Glomerular visceral epithelial cell (primary cell): ENCODE data around the gene SLC50A1.

ENCODE experiments used
- DNase-seq: peaks from one replicate; pipeline ENCODE4 v3.0.0-alpha.2; 2016; ENCODE audit errors: extremely low spot score

The SLC50A1 gene

DNA sequence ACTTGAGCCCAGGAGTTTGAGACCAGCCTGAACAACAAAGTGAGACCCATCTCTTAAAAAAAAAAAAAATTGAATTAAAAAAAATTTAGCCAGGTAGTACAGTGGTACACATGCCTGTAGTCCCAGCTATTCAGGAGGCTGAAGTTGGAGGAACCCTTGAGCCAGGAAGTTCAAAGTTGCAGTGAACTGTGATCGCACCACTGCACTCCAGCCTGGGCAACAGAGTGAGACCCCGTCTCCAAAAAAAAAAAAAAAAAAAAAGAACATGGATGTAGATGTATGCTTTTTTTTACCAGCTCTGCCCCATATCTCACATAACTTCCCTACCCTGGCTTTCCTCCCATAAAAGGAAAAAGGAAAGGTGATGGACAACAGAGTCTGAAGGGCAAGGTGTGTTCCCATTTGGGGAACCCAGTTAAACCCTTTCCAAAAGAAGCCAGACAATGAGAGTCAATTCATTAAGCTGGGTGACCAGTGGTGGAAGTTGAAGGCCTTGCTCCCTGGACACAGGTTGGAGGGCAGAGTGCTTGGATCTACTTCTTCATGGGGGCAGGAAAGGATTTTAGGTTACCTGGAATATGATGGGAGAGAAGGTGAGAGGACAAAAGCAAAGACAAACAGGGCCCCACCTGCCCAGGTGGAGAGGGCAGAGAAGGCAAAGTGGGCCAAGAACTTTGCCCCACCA, 34.6 kb downstream of the SLC50A1 start:
- no peak for DNase-seq

DNA sequence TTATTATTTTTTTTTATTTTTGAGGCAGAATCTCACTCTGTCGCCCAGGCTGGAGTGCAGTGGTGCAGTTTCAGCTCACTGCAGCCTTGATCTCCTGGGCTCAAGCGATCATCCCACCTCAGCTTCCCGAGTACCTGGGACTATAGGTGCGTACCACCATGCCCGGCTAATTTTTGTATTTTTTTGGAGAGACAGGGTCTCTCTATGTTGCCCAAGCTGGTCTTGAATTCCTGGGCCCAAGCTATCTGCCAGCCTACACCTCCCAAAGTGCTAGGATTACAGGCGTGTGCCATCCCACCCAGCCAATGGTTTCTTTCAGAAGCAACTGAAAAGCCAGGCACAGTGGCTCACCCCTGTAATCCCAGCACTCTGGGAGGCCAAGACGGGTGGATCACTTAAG, 35.2 kb downstream of the SLC50A1 start:
- no peak for DNase-seq

DNA sequence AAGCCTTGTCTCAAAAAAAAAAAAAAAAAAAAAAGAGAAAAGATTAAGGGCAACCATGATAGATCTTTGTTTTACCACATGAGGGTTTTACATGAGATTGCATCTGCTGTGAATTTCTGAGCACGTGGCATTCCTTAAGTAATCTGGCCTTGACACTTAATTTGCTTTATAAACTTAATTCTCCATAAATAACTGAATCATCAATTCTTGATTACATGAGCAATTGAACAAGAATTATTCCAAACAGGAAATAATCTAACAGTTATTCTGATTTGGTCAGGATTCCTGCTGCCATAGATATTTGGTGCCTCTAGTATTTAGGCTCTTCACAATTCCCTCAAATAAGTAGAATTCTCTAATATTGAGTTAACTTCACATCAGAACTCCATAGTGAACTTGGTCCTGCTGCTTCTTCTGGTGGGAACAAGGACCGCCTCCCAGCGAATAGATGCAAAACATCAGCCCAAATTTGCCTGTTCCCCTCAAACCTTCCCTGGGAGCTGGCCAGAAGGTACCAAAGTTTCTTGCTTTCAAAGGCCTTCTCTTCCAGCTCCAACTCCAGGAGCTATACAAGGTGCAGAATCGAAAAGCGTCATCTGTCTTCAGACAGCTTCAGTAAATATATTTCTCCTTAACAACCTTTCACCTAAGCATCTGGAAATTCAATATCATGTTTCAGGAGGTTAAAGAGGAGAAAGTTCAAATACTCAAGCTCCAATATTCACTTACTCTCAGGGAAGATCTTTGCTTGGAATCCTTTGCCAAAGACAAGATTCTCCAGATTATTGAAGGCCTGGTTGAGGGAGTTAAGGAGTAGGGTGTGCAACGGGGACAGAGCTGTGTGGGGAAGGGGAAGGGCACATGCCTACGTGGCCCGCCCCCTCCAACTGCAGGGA, 36.4 kb downstream of the SLC50A1 start:
- DNase-seq: no peak

DNA sequence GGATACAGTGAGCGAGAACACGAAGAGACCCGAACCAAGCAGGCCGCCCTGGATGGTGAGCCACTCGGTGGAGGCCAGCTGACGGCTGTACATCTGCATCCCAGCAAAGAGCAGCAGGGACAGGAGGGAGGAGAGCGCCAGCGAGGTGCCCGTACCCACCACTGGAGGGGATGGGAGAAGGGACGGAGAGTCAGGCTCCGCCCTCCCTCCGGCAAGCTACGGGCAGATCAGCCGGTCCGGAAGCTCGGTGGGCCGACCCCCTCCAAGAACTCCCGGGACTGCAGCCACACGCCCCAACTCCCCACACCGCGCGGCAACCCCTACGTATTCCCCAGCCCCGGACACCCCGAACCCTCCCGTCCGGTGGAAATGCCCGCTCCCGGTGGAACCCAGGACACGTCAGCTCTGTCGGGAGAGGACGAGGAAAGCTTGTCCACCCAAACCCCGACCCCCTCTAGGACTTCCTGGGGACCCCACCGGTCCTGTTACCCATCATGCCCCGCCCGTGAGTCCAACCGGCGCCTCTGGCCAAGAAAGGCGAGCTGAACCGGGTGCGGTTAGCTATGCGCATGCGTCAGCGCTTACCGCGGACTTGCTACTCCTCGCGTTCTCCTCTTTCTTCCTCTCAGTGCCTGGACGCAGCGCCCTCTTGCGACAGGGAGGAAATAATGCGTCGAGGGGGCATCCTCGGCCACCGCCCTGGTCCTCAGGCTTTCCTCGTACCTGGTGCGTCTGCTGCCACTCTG, 37.3 kb downstream of the SLC50A1 start, which contains the start of gene KRTCAP2:
Gene KRTCAP2 (minus strand): TSS at position 573 of the 746 bp plus-strand sequence. CDS start 80 bp downstream, at position 493.
- DNase-seq: peak; percentile 97

DNA sequence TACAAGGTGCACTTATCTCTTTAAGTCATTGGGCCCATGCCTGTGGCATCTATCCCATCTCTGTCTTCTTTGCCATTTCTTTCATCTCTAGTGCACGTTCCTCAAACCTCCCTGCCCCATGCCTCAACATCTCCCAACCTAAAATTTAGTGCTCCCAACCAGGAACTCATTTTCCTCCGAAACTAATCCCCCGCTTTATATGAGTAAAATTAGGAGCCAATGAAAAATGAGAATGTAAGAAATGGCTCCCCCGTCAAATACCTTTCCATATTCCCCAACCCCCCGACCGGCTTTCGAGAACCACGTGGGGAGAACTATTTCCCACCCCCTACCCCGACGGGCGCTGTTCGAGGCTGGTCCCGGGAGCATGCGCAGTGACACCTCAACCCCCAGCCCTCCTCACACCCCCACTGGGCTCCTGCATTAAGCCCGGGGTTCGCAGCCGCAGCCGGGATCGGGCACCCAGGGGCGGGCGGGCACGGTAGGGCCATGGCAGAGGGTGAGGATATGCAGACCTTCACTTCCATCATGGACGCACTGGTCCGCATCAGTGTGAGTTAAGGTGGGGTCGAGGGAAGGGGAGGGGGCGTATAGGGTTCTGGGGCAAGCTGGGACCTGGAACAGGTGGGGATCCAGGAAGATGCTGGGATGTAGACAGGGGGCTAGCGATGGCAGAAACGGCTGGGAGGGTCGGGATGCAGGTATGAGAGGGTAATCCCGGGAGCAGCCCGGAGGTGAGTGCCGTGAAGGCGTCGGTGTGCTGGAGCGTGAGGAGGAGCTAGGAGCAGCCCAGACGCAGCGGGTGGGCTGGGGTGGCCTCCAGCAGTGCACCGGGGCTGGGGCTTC, 38.0 kb downstream of the SLC50A1 start, which contains the start of gene TRIM46:
Gene TRIM46 (plus strand): TSS at position 372 of the 846 bp plus-strand sequence. CDS start 118 bp downstream, at position 490.
- peak; percentile 55 for DNase-seq

DNA sequence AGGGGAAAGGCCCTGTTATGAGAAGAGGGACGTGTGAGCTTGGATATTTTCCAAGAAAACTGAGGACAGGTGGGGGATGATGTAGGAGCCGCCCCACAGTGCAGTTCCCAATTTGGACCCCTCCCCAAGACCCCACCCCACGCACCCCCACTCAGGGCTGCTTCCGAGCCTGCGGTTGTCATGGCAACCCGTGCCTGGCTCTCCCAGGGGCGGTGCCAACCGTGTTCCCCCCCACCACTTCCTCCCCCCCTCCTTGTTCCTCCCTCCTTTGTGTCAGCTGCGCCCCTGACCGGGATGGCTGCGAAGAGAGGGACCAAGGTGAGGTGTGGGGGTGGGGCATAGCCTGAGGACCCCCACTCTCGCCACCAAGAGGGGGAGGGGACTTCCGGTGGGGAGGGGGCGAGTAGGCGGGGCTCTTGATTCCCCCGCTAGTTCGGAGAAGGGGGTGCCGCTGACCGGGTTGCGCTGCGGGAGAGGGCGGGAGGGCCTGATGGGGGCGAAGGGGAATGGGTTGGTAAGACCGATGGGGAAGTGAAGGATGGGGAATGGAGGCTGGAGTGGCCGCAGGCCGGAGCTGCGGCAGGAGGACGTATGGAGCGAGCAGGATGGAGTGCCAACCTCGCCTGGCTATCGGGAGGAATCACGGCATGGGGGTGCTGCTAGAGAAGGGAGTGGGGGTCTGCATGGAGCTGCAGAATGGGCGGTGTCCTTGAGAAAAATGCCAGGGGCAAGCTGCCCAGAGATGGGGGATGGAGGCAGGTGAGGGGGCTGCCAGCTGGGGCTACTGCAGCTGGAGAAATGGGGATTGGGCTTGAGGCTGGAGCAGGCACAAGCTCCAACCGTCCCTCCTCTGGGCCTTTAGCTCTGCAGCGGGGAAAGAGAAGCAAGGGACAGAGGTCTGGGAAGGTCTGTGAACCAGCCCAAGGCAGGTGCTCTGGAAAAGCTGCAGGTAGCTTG, 39.0 kb downstream of the SLC50A1 start:
- DNase-seq: peak; percentile 35

DNA sequence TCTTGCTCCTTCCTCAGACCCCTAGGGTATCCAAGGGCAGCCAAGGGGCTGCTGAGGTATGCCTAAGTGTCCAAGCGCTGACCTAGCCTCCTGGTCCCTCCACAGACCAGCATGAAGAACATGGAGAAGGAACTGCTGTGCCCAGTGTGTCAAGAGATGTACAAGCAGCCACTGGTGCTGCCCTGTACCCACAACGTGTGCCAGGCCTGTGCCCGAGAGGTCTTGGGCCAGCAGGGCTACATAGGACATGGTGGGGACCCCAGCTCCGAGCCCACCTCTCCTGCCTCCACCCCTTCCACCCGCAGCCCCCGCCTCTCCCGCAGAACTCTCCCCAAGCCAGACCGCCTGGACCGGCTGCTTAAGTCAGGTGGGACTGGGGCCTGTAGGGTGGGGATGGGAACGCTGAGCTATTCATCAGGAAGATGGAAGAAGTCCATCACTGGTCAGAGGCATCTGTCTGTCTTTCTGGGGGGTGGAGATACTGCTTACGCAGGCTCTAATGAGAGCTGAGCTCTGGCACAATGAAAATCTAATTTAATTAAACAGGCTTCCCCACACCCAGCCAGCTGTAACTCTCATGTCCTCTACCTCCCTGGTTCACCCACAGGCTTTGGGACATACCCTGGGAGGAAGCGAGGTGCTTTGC, 39.8 kb downstream of the SLC50A1 start:
- no peak for DNase-seq

DNA sequence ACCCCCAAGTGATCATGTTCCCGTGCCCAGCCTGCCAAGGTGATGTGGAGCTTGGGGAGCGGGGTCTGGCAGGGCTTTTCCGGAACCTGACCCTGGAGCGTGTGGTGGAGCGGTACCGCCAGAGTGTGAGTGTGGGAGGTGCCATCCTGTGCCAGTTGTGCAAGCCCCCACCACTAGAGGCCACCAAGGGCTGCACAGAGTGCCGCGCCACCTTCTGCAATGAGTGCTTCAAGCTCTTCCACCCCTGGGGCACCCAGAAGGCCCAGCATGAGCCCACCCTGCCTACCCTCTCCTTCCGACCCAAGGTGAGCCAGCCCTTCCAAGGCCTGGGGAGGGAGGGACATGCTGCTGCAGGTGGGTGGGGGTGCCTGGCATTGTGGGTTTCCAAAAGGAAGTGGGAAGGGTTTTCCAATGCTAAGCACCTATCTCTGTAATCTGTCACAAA, 40.3 kb downstream of the SLC50A1 start:
- no peak for DNase-seq

DNA sequence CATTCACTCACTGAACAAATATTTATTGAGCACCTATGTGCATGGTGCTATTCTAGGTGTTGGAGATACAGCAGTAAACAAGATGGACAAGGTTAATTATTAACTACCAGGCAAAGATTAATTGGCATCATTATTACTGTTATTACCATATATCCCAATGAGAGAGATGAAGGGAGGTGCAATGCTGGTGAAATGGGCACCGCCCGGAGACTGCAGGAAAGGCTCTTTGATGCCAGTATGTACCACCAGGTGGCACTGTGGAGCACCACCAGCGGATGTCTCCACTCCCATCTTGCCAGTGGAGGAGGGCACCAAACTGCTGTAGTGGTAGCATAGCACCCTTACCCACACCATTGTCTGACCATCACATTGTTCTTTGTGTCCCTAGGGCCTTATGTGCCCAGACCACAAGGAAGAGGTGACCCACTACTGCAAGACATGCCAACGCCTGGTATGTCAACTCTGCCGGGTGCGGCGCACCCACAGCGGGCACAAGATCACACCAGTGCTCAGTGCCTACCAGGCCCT, 41.0 kb downstream of the SLC50A1 start:
- peak; percentile 79 for DNase-seq

DNA sequence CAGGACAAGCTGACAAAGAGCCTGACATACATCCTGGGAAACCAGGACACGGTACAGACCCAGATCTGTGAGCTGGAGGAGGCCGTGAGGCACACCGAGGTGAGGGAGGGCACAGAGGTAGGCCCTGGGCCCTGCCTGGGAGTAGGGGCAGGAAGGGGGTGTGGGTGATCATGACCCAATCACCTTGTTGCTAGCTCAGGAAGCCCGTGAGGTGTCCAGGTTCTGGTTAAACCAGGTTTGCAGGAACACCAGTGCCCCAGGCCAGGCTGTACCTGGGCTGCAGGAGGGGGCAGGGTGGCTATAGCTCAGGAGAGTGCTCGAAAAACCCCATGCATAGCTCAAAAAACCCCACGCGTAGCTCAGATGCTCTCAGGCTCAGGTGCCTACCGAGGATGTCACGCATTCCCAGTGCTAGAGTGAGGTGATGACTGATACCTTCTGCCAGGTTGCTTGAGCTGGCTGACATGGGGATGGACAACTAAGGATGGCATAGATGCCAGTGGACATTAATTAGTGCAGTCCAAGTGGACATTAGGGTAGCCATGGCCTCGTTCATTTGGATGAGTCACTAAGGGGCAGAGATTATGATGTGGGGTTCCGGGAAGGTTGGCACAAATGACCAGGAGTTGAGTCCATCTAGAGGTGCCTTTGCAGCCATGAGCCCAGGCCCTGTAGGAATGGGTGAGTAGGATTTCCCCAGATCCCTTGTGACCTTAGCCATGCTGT, 41.7 kb downstream of the SLC50A1 start:
- DNase-seq: no peak

DNA sequence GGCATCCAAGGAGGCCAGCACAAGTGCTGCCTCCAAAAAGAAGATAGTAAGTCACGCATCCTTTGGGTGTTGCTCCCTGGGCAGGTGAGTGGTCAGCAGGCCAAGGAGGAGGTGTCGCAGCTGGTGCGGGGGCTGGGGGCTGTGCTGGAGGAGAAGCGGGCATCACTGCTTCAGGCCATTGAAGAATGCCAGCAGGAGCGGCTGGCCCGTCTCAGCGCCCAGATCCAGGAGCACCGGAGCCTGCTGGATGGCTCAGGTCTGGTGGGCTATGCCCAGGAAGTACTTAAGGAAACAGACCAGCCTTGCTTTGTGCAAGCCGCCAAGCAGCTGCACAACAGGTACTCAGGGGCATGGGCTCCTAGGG, 42.2 kb downstream of the SLC50A1 start:
- no peak for DNase-seq

DNA sequence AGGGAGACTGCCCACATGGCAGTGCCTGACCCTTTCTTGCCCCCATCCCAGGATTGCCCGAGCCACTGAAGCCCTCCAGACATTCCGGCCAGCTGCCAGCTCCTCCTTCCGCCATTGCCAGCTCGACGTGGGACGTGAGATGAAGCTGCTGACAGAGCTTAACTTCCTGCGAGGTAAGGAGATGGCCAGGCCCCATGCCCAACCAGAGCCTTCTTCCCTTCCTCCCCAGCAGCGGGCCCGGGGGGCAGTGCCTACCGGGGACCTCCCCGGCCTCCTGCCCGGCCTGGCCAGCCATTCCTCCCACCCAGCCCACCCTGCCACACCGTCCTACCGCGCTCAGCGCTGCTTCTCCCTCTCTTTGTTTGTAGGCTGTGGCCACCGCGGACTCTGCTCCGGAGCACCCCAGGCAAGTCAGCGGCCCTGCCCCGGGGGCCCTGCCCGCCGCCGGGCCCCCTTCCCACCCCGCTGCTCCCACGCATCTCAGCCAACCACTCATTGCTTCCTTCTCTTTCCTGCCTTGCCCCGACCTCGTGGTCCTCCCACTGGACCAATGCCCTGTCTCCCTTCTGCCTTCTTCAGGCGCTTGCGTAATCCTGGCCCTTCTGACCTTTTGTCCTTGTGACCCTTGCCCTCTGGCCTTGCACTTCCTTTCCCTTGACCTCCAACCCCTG, 42.9 kb downstream of the SLC50A1 start:
- no peak for DNase-seq

DNA sequence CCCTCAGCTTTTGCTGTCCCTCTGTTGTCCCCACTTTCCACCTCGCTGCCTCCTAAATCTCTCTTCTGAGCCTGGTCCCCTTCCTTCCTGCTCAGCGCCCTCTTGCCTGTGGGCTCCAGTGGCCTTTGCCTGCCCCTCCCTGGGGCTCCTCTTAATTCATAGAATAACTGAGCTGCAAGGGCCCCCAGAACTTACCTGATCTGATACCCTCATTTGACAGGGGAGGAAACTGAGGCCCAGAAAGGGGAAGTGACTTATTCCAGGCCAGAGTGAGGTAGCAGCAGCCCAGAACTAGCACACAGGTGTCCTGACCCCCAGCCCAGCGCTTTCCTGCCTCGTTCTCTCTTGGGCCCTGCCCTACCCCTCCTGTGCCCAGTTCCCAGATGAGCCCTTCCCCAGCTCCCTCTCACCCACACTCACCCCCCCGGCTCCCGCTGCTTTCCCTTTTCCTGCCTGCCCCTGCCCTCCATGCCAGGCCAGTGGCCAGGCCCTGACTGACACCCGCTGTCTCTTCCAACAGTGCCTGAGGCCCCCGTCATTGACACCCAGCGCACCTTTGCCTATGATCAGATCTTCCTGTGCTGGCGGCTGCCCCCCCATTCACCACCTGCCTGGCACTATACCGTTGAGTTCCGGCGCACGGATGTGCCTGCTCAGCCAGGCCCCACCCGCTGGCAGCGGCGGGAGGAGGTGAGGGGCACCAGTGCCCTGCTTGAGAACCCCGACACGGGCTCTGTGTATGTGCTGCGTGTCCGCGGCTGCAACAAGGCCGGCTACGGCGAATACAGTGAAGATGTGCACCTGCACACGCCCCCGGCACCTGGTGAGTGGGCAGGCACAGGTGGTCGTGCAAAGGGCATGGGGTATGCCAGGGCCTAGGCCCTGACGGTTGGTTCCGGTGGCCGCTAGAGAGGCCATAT, 43.7 kb downstream of the SLC50A1 start:
- DNase-seq: no peak

DNA sequence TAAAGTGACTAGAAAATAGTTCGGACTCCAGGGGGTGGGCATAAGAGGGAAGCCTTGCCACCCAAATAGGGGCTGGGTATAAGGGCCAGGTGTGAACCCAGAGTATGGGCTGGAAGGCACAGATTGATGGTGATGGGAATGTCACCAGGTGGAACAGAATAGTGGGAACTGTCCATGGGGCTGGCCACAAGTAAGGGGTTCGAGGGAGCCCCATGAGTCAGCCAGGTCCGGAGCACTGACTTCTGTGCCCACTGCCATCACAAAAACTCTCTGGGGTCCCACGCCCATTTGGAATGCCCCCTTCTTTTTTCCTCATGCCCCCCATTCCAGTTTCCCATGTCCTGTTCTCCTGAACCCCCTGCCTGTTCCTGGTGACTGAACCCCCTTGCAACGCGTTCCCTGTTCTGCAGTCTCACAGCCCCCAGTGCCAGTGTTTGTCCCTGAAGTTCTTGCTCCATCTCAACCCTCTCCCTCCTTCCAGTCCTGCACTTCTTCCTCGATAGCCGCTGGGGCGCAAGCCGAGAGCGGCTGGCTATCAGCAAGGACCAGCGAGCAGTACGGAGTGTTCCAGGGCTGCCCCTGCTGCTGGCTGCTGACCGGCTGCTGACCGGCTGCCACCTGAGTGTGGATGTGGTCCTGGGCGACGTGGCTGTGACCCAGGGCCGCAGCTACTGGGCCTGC, 45.9 kb downstream of the SLC50A1 start:
- DNase-seq: no peak

DNA sequence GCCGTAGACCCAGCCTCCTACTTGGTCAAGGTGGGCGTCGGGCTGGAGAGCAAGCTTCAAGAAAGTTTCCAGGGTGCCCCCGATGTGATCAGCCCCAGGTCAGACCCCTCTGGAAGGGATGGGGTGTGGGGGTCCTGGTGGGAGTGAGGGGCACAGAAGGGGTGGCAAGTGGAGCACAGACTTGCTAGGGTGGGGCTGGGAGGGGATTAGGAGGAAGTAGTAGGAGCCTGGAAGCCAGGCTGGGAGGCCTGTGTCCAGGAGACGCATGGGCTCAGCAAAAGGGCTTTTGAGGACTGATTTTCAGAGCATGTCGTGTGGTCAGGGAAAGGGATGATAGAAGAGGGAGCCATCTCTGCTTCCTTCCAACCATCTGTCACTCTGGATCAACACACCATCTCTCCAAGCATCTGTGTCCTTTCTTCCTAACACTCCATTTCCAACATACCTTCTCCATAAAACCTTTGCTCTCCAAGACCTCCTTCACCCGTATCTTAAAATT, 46.4 kb downstream of the SLC50A1 start:
- DNase-seq: no peak

DNA sequence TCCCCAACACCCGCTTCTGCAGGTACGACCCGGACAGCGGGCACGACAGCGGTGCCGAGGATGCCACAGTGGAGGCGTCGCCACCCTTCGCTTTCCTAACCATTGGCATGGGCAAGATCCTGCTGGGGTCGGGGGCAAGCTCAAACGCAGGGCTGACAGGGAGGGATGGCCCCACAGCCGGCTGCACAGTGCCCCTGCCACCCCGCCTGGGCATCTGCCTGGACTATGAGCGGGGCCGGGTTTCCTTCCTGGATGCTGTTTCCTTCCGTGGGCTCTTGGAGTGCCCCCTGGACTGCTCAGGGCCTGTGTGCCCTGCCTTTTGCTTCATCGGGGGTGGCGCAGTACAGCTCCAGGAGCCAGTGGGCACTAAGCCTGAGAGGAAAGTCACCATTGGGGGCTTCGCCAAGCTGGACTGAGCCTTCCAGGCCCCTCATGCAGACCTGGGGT, 48.1 kb downstream of the SLC50A1 start:
- DNase-seq: no peak
